Measurements from ENCODE around the gene NOTCH2.

Gene NOTCH2

DNA sequence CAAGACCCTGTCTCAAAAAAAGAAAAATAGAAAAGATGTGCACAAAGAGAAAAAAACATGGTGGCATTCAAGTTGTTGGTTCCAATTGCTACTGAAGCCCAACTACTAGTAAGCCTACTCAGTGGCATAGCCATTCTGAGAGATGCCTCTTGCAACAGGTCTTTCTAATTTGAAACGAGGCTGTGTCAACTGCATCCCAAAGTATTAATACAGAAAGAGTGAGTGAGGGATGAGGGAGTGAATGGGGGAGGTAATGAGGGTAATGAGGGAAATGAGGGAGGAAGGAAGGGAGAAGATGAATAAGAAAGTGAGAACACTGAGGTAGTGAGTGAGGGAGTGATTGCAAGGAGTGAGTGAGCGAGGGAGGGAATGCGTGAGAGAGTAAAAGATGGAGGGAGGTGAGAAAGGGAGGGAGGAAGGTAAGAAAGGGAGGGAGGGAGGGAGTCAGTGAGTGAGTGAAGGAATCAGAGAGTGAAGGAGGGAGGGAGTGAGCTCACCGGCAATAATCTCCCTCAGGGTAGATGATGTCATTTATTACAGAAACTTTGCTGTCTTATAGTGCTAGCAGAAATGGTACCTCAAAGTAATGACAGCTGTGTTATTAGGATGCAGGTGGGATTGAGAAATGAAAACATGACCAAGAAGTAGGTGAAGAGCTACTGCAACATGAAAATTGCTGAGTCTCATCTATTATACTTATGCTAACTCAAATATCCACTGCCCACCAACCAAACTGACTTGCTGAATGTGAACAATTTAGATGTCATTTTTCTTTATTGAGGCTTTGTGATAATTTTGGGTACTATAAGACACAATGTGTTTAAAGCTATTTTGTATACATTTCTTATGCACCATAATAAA lies 97.5 kb downstream of the NOTCH2 start:
- no peak for DNase-seq

DNA sequence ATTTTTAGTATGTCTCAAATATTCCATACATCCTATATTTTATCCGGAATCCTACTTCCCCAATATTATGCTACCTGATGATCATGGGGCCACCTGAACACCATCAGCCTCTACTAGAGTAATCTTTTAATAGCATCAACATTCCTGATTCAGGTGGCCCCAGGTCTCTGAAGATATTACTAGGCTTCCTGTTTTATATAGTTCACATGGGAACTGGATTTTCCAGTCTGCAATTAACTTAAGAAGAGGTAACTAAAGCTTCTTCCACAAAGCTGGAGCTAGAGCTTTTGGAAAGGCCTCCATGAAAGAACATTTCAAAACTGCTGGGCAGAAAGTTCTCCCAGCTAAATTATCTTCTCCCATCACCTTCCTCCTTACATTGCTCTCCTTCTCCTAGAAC lies 100.9 kb downstream of the NOTCH2 start:
- no peak for DNase-seq

DNA sequence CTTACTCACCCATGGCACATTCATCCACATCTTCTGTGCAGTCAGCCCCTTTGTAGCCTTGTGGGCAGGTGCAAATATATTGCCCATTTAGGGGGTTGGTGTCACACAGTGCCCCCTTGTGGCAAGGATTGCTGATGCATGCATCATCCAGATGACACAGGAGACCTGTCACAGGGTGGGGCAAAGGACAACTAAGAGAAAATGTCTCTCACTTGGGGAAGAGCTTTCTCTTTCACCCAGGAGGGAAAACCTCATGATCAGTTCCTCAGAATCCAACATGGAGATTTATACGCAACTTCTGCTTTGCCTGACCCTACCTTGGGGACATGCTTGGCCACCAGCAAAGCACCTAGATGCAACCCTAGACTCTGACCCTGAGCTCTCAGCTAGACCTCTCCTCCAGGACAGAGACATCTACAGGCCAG lies 101.4 kb downstream of the NOTCH2 start:
- DNase-seq, result no peak

DNA sequence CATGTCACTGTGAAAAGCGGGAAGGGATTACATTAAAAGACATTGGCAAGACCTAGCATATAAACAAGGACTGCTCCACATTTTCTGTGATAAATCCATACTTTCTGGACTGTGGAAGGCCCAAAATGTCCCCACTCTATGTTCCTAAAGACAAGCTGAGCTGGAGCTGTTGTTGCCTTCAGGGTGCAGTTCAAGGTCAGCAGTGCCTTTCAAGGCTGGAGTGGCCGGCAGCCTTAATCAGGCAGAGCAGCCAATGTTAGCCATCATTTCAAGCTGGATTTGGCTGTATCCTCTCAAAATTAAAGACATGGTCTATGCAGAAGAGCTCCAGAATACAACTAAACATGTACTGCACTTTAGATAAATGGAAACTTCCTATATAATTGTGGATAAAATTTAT lies 102.8 kb downstream of the NOTCH2 start:
- no peak for DNase-seq

DNA sequence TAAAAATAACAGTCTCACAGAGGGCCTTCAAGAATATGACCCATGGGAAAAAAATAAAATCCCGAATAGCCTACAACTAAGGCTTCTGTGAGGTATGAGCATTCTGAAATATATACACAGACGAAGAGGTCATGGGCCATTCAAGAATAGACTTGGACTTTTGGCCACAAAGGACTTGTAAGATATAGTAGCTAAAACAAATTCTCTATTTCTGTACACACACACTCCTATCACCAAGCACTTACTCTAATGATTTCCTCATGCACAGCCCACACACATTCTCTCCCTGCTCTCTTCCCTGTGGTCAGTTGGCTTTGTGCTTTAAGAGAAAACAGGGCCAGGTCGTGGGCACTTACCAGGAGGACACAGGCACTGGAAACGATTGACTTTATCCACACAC lies 103.4 kb downstream of the NOTCH2 start:
- no peak for DNase-seq

DNA sequence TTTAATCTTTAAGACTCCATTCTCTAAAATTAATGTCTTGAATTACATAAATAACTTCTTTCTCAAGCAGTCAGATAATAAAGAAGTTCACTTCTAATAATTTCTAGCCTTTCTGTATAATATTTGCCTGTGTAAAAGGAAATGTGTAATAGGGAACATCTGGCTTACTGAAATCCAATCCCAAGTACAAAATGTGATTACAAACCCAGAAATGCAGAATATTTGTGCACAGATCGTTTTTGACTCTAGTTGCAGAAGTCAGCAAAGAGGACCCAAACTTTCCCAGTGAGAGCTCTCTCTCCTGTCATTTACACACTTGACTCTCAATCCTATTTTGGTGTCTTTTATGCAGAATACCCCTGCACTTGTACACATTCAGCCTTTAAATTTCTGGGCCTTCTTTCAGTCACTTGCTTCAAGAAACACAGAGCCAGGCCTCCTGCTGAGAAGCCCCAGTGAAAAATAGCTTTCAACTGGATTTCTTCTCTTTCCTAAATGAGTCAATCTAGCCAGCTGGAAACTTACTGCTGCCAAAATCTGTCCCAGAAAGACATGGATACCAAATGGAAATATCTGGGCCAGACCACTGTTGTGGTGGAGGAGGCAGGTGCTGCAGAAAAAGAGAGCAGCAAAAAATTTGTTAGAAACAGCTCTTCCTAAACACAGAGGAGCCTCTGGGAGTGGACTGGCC lies 104.6 kb downstream of the NOTCH2 start:
- no peak for DNase-seq

DNA sequence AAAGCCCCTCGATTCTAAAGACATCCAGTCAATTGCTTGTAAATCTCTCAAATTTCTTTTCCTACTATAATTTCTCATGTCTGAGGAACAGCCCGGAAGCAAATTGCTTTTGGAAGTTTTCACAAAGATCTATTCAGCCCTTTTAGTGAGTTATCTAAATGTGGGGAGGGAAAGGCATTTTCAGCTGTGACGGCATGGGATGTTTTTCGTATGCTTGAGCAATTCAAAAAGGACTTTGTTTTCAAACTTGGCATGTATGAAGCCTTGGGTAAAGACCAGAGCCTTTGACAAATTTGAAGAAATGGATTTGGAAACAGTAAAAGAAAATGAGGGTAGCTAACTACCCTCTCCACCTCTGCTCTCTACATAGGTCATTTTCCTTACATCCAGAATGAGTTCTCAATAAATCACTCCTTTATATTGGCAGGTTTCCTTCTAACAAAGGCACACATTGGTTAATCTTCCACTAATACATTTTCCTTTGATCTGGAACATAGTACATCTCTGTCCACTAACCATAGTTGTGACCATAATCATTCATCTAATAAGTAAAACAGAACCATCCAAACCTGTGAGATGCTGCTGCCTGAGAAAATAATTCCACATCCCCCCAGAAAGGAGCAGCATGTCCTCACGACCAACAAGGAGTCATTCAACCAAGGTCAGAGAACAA lies 107.0 kb downstream of the NOTCH2 start:
- DNase-seq, result no peak

DNA sequence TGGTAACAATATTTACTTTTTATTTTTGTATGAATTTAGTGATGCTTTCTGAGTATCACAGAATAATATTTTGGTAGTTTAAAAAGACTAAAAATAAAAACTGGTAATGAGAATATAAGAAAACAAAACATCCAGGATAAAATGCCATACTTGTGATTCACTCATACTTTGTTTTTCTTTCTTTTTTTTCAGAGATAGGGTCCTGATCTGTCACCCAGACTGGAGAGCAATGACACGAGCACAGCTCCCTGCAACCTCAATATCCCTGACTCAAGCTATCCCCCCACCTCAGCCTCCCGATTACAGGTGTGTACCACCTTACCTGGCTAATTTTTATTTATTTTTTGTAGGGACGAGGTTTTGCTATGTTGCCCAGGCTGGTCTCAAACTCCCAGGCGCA lies 109.0 kb downstream of the NOTCH2 start:
- DNase-seq, result no peak

DNA sequence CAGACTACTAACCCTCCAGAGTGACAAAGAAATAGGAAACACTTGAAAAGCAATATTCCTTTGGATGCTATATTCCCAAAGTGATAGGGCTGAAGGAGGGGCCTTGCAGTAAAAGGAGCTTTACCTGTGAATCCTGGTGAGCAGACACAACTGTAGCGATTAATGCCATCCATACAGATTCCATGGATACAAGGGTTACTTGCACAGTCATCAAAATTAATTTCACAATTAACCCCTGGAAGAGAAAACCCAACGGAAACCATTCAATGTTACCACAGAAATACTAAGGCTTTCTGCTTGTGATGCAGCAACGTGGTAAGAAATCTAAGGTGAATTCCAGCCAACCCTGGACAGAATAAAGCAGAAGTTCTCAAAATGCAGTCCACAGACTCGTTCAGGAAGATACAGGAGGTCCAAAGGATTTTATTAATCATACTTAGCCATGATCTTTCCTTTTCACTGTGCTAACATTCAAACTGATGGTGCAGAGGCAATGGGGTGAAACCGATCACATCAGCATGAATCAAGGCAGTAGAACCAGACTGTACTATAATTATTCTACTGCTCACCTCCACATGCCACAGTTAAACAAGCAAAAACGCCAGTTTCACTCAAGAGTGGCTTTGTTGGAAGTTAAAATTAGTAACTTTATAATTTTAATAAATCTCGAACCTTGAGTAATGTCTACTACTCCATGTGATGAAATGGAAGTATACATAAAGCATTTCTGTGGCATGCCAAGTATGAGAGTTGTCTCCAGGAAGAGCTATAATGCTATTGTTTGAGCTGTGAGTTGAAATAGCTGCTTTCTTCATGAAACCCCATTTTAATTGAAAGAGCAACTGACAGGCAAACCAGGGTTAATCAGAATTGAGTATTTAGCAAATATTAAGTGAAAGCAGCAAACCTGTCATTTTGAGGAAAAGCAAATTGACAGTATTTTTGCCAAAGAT lies 109.9 kb downstream of the NOTCH2 start:
- no peak for DNase-seq

DNA sequence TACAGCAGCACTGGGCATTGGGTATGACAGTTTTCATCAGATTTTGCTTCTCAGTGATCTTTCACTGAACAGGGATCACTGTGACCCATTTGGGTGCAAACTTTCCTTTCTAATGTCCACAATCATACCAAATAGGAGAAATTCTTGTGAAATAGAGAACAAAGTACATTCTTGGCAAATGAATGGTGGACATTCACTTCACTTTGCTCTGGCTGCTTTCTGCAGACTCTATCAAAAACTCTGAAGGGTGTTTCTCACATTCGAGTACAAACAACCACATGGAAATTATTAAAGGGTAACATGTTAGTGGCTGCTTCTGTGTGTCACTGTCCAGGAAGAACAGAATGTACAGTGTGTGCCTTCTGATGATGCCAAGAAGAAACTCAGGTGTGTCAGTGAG lies 111.2 kb downstream of the NOTCH2 start:
- DNase-seq, result no peak

DNA sequence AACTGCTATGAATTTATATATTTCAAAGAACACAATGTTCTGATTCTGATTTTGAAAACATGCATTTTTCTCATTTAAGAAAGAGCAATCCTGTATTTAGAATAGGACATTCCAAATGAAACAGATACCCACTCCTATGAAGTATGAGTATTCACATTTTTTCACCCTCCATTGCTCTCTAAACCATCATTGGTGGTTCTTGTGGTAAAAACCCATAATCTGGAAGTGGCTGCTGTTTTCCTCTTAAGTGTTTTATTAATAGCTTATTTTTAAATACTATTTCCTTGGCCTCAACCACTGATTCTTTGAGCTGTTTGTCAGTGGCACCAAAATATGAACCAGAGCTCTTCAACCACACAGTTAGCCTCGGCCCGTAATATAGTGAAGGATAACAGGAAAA lies 113.2 kb downstream of the NOTCH2 start:
- DNase-seq, result no peak

DNA sequence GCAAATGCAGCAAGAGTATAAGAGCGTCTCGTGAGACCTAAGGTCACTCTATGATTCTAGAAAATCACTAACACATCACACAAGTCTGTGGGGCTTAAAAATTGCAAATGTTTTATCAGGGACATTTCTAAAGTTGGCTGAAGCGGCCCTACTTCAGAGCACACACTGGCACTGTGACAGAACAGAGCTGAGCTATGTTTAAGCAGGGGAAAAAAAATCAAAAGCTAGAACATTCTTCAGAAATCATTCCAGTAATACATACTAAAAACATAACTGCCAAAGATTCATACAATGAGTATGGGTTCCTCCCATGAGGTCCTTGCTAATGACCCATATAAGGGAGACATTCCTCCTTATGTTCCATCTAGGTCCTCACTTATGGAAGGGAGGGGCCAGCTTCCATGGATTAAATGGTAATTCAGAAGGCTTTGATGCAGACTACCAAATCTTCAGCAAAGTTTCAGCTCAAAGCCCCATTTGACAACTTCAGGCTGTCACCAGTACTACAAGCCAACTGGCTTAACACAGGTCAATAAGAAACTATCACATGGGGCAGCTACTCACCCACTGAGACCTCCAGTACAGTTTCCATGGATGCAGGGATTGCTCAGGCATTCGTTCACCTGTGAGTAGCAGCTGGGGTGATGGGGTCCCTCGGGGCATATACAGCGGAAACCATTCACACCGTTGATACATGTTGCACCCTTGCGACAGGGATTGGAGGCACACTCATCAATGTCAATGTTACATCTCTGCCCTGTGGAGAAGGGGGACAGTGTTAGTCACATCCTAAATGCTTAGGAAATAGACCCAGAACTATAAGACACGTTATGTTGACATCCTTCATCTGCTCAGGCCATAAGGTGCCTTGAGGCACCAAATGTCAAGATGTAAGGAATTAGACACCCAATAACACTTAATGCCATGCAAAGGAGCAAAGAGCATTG lies 114.7 kb downstream of the NOTCH2 start:
- no peak for DNase-seq

DNA sequence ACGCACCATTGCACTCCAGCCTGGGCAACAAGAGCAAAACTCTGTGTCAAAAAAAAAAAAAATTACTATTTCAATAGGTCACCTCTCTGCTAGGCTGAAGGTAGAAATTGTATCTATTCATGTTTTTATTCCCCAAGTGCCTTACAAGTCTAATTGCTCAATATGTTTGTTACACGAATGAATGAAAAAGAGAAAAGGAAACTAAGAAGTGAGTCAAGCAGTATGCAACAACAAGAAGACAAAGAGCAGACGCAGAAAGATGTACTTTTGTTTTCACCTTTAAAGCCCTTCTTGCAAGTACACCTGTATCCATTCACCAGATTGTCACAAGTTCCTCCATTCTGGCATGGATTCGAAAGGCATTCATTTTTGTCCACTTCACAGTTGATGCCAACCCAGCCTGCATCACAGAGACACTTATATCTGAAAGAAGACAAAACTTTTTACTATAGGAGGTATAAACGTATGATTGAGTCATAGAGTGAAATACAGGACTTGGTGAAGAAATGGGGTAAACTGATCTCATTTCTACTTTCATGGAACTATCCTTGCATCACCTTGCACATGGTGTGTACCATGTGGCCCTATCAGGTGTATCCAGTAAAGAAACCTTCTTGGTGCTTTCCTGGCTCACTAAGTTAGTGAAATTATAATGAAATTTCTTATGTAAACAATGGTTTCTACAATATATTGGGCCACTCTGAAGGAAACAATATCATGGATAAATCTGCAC lies 116.0 kb downstream of the NOTCH2 start:
- no peak for DNase-seq

DNA sequence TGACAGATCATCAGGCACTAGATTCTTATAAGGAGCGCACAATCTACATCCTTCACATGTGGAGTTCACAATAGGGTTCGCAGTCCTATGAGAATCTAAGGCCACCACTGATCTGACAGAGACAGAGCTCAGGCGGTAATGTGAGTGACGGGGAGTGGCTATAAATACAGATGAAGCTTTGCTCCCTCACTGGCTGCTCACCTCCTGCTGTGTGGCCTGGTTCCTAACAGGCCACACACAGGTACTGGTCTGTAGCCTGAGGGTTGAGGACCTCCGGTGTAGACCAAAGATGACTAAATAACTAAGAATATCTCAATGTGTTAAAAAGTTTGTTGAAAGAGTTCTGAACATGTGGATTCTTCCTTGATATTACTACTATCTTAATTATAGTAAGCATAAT lies 117.0 kb downstream of the NOTCH2 start:
- DNase-seq, result no peak

DNA sequence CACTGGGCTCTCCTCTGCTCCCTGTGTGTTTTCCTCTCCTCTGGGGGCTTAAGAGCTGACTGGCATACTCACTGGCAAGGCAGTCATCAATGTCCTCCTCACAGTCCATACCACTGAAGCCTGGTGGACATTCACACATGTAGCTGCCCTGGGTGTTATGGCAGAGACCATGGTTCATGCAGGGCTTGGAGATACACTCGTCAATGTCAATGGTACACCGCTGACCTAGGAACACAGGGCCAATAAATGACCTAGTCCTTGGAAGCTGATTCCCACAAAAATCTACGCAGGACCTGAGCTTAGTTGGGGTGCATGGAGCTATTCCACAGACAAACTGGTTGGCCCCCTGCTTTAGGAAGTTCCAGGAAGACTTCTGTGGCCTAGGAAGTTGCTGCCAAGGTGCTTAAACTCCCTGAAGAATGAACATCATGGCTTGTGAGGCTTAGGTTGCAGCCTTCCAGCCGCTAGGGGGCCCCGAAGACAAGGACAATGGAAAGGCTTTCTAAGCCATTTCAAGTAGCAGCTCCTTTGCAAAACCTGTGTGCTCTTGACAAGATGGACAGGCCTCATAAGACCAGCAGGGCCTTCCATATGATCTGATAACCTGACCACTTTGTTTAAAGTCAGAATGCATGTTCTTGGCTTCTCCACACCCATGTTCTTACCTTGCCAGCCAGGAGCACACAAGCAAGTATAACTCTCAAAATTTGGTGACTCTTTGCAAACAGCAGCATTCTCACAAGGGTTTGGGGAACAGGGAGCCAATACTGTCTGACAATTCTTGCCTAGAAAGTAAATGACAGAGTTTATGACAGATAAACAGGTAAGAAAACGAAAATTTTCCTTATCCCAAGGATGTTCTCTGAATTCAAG lies 120.9 kb downstream of the NOTCH2 start:
- no peak for DNase-seq

DNA sequence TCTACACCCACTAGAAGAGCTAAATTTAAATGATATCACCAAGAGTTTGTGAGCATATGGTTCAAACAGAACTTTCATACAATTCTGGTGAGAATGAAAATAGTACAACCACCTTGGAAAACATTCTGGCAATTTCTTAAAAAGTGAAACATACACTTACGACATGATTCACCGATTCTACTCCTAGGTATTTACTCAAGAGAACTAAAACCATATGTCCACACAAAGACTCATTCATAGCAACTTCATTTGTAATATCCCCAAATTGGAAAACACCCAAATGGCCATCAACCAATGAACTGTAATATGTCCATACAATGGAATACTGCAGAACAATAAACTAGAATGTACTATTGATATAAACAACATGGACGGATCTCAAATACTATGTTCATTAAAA lies 122.0 kb downstream of the NOTCH2 start:
- no peak for DNase-seq

DNA sequence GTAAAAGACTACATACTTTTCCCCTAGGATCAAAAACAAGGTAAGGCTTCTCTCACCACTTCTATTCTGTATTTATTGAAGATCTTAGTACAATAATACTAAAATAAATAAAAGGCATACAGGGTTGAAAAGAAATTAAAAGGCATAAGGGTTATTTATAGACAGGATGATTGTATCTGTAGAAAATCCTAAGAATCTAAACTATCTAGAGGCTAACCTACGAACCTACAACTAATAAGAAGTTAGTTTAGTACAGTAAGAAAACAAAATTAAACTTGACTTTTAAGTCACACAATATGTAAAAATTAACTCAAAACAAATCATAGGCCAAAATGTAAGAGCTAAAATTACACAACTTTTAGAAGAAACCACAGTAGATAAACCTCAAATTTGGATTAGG lies 122.7 kb downstream of the NOTCH2 start:
- DNase-seq, result no peak

DNA sequence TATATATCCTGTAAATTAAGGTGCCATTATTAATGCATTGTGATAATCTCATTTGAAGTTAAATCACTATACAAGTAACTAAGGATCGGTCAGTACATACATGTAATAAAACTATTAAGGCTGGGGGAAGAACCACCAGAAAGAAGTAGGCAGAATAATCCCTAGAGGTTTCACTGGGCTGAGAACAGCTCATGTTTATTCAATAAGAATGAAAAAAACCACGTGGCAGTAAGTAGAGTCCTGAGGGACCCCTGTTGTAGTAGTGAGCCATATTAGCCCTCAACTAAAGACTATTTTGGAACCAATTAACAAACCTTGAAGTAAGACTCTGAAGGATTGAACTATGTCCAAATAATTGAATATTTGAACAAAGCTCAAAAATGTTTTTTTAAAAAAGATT lies 126.2 kb downstream of the NOTCH2 start:
- DNase-seq, result no peak

DNA sequence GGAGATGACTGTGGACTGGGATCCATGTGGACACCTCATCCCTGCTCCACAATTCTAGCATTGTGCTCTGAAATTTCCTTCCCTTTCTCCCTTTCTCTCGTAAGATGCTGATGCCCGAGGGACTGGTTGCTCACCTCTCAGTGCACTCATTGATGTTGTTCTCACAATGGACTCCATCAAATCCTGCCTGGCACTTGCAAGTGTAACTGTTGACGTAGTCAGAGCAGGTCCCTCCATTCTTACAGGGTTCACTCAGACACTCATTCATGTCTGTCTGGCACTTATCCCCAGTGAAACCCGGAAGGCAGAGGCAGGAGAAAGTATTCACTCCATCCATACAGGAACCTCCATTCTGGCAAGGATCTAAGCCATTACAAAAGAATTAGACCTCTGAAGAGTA lies 128.1 kb downstream of the NOTCH2 start:
- no peak for DNase-seq

DNA sequence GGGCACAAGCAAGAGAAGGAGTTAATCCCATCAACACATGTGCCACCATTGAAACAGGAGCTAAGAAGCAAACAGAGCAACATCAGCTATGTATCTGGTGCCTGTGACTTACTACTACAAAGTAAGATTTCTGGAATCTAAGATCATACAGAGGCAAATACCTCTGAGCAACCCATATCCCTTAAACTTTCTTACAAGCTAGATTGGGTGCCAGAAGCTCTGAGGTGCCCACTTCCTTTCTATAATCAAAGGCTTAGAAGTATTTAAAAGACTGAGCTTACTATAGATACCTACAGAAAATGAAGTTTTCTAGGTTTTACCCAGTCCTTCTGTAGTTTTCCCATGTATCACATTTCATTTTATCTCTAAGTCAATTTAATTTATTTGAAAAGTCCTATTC lies 128.8 kb downstream of the NOTCH2 start:
- no peak for DNase-seq
